ENCODE results near the gene NCSTN. TPM values are rescaled to one million over a fixed set of nuclear protein-coding genes. Genes with fewer than 3 reads are reported as not detected.

The NCSTN gene
- total and polyA plus RNA-seq, 9 of the 15 experiments (the other 6 are each of a cell fraction or from before 2014, with no cell fraction given) = 21.3 to 91.1 (median 57.9) TPM

- no peak for FAIRE-seq
- Histone ChIP-seq H3K4me2 (ENCODE audit: insufficient read depth, low read length) (no peak overlapping the region), H3K4me1 (replicated peaks in 1 of 2; ENCODE audit: control insufficient read depth in 2 of 2, insufficient read depth in 2 of 2, low read length in 2 of 2) (peaks cover 0 to 3% of the 10 kb centered on the region in 2 experiments; a peak in 1 of 5 replicates), H4K20me1 (replicated peaks; ENCODE audit: control insufficient read depth, insufficient read depth, low read length) (no peaks in the 10 kb centered on the region; the same call in 1 of the 2 replicates), H3K4me3 (no peak overlapping the region), H2AFZ (ENCODE audit: low read depth, low read length) (no peak overlapping the region), H3K36me3 (ENCODE audit: control insufficient read depth, insufficient read depth, low read length) (peaks cover 71% of the 10 kb centered on the region), H3K79me2 (ENCODE audit: control insufficient read depth, insufficient read depth, low read length) (peaks cover 41% of the 10 kb centered on the region), H3K27ac (ENCODE audit: extremely low read depth, low read depth, low read length) (no peak overlapping the region), H3K27me3 (ENCODE audit: control insufficient read depth in 2 of 2, insufficient read depth in 2 of 2, low read length in 2 of 2) (no peaks in the 10 kb centered on the region), H3K9me3 (replicated peaks; ENCODE audit: control insufficient read depth, insufficient read depth, low read depth, low read length) (no peaks in the 10 kb centered on the region), H3K9me1 (ENCODE audit: control insufficient read depth, insufficient read depth, low read length) (no peaks in the 10 kb centered on the region), H3K9ac (ENCODE audit: insufficient read depth in 1 of 2, low read depth in 2 of 2, low read length in 2 of 2) (no peak overlapping the region)
- BruUV-seq (replicated peaks) = no TSS peak
- ChIA-PET POLR2A (interaction anchor here (0.8 to 2.1 kb wide), 4 partner anchors 8 to 61 kb away, joined by 3 to 8 read pairs (median 4); no protein-coding TSS in a partner anchor), CTCF (ENCODE audit: low intra/inter-chr PET ratio) (no interaction called here)
- intact Hi-C loops (cut with micrococcal nuclease) (no loop called here), in situ Hi-C loops (cut with MboI) (no loop called here)
- WGBS (ENCODE audit: insufficient coverage, low coverage, missing lambda C conversion rate) = 96% methylated on average over 7 of the region's 10 CpGs
- DNase-seq (ENCODE audit: extremely low read depth in 1 of 4, low spot score in 3 of 4) = no peak
- no peak for ATAC-seq
- no peak for TF ChIP-seq ERF (CRISPR knock-in tag; IDR thresholded peaks at IDR 0.05)
- TF ChIP-seq TFAM (CRISPR knock-in tag; conservative IDR thresholded peaks at IDR 0.05) = no peak
- TF ChIP-seq ZNF384 (IDR thresholded peaks at IDR 0.05; ENCODE audit: low read depth, low read length) = peak; percentile 66
- TF ChIP-seq MCM2 (IDR thresholded peaks at IDR 0.05; ENCODE audit: low read depth) = no peak
- no peak for TF ChIP-seq MTA1 (IDR thresholded peaks at IDR 0.05; ENCODE audit: borderline replicate concordance)
- TF ChIP-seq SRSF3 (IDR thresholded peaks at IDR 0.05; ENCODE audit: insufficient read depth, low read length) = no peak
- TF ChIP-seq ZBTB40 (IDR thresholded peaks at IDR 0.05) = peak; percentile 84
- TF ChIP-seq ZBTB40 (CRISPR knock-in tag; IDR thresholded peaks at IDR 0.05) = peak; percentile 83
- no peak for TF ChIP-seq ZSCAN29 (IDR thresholded peaks at IDR 0.05)
- TF ChIP-seq, protein P1, sequence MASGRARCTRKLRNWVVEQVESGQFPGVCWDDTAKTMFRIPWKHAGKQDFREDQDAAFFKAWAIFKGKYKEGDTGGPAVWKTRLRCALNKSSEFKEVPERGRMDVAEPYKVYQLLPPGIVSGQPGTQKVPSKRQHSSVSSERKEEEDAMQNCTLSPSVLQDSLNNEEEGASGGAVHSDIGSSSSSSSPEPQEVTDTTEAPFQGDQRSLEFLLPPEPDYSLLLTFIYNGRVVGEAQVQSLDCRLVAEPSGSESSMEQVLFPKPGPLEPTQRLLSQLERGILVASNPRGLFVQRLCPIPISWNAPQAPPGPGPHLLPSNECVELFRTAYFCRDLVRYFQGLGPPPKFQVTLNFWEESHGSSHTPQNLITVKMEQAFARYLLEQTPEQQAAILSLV (tag; IDR thresholded peaks at IDR 0.05) = no peak
- no peak for TF ChIP-seq SAP30 (IDR thresholded peaks at IDR 0.05; ENCODE audit: borderline replicate concordance, insufficient read depth, low read depth, low read length, poor library complexity, severe bottlenecking)
- no peak for TF ChIP-seq EGR1 (conservative IDR thresholded peaks at IDR 0.05)
- no peak for TF ChIP-seq ELF2 (CRISPR knock-in tag; IDR thresholded peaks at IDR 0.05)
- TF ChIP-seq, protein P2, sequence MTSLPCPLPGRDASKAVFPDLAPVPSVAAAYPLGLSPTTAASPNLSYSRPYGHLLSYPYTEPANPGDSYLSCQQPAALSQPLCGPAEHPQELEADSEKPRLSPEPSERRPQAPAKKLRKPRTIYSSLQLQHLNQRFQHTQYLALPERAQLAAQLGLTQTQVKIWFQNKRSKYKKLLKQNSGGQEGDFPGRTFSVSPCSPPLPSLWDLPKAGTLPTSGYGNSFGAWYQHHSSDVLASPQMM (CRISPR knock-in tag; IDR thresholded peaks at IDR 0.05) = no peak
Observed at GRCh38 chr1:160346463-160346862, 3.3 kb downstream of the NCSTN start.
